ENCODE data around the gene FABP1.

The FABP1 gene

DNA sequence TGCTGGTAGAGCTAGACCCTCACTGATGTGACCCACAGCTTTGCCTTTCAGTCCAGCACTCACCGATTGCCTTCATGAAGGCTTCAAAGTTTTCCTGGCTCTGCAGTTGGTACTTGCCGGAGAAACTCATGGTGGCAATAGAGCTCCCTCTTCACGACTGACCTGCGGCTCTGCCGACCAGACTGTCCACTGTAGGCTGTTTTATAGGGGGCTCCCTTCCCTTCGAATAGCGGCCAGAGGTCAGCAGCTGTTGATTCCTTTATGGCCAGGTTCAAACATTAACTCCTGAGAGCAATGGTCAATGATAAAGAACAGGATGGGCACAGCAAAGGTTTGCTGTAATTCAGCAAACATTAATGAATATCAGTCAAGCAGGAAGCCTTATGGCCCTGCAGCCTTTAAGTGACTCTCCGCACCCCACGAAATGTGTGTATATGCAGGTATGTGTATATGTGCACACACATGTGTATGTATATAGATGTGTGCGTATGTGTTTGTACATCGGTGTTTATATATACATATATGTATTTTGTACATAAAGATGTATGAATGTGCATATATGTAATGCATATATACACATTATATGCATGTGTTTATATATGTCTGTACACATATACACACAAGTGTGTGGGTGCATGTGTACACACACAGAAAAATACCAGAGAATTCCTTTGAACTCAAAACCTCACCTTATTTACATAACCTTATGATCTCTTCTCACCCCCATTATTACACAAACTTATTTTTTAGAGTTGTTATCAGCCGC, at the start of gene FABP1:
Gene FABP1 (minus strand): TSS at position 175 of the 766 bp plus-strand sequence. CDS start 45 bp downstream, at position 130.
- no peak for DNase-seq

DNA sequence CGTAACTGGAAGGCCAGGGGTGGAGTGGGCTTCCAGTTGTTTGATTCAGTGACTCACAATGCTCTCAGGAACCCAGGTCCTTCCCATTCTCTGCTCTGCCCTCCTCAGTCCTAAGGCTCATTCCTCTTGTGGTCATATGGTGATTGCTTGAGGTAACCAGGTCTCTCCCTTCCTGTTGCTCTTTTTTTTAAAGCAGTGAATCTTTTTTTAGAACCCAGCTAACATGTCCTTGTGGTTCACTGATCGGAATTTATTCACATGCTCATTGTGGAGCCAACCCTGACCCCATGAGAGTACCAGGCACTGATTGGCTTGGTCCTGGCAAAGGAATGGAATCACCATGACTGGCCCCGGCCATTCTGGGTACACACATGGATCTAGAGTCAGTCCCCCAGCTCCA, 49.7 kb upstream of the FABP1 start:
- DNase-seq: no peak

DNA sequence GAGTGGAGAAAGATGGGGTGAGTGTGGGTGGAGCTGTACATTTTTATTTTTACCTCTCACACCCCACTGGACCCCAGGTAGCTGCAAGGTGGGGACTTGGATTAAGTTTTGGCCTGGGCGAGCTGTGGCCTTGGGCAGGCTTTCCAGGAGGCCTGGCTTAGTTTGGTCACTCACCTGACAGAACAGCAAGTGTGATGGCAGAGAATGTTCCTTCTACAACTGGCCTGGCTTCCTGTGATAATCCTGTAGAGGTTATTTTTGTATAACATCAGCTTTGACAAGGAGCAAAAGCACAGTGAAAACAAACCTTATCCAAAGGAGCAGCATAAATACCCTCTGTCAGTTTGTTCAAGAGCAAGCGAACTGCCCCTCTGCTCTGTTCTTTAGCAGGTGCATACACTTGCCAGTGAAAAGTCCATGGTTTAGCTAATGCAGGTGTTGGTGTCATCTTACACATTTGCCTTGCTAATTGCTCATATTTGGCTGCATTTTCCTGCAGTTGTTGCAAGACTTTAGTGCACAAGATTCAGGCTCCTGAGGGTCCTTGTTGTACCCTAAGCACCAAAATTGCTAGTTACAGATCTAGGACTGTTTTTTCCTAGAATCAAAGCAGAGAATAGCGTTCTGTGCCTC, 48.6 kb upstream of the FABP1 start:
- no peak for DNase-seq

DNA sequence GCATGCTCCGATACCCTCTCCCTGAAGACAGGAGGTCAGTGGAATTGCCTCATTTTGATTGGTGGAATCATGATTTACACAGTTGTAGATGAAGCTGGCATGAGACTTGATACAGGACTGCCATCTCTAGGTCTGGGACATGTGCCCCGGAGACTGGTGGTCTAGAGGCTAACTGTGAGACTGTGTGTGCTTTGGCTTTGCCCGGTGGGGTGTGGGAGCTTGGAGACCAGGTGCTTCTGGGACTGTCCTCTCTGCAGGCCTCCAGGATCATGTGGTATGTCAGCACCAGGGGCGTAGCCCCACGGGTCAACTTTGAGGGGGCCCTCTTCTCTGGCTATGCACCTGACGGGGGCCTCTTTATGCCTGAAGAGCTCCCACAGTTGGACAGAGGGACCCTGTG, 45.0 kb upstream of the FABP1 start:
- no peak for DNase-seq

DNA sequence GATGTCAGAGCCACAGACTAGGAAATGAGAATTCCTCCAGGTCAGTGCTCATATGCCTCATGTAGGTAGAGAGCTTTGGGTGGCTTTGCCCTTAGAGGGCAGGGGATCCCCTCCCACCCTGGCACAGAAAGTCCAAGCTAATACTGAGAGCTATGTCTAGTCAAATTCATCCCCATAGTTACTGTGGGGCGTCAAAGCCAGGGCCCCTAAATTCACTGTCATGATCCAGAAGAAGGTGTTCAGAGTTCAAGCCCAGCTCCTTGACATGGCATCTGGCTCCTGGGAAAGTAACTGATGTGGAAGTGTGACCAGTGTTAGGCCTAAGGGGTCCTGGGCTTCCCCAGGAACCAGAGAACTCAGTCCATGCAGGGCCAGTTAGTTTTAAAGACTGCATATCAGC, 44.1 kb upstream of the FABP1 start:
- no peak for DNase-seq

DNA sequence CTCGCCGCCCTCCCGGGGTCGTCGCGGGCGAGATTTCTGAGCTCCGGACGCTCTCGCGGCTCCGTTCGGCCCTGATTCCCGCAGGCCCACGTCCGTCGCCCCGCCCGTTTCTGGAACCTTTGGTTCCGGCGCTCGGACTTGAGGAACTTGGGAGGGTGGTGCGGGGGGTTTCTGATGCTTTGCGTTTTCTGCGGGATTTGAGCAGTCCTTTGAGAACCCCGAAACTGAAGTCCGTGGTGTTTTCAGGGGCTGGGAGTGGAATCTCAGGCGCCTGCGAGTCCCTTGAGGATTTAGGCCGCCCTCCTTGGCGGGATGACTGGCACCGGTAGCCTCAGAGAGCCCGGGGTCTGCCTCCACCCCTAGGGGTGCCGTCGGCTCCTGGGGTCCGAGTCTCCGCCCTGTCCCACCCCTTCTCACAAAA, 42.6 kb upstream of the FABP1 start:
- DNase-seq: peak in 2 of 6 experiments; percentile 21 to 41

DNA sequence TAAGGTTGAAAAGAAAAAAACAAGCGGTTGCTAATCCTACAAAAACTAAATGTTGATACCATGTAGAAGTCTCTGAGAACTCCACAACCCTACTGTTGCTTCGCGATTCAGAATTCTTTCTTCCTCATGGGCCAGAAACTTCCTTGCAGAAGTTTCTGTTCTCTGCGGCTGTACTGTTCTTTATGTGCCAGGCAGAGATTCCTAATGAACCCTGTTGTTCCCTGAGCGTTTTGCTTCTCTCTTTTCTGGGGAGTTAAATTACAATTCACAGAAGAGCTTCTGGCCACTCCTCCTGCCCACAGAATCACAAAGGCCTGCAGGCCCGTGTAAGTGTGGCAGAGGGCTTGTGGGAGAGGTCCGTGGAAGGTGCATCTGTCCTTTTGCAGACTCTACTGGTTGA, 40.5 kb upstream of the FABP1 start:
- no peak for DNase-seq

DNA sequence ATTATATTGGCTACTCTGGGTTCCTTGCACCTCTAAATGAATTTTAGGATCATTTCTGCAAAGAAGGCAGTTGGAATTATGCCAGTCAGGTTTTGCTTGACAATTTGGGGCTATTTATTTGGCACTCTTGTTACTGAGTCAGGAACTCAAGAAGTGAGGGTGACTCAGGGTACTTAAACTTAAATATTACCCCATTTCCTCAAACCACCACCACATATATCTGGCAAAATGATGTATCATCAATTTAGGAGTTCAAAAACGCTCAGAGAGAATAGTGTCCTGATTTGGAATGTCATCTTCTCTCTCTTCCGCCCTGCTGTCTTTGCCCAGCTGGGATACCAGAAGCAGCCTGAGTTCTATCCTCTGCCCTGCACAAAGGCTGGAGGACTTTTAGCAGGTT, 39.9 kb upstream of the FABP1 start:
- DNase-seq: no peak

DNA sequence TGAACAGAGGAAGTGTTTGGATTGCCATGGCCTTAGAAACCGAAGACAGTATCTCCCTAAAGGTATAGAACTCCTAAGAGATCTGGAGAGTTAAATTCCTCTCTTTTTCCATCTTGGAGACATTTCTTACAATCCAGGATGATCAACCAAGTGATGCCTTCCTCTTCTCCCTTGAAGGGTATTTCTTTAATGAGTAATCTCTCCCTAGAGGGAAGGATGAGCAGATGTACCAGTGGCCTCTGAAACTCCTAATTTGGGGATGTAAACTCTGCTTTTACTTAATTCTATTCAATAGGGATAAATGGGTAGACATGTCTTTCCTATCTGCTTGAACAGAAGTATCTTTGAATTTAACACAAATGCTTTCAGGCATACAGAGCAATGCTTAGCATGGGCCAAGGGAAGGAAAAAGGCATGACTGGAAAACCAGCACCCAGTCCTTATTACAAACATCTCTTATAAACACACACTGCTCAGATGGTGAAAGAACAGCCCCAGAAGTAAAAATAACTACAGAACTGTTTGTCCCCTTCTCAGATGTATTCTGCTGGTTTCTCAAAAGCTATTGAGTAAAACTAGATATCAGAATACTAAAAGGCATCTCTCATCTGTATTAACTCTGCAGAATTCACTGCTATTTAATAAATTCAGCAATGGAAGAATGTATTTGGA, 37.6 kb upstream of the FABP1 start:
- DNase-seq: no peak

DNA sequence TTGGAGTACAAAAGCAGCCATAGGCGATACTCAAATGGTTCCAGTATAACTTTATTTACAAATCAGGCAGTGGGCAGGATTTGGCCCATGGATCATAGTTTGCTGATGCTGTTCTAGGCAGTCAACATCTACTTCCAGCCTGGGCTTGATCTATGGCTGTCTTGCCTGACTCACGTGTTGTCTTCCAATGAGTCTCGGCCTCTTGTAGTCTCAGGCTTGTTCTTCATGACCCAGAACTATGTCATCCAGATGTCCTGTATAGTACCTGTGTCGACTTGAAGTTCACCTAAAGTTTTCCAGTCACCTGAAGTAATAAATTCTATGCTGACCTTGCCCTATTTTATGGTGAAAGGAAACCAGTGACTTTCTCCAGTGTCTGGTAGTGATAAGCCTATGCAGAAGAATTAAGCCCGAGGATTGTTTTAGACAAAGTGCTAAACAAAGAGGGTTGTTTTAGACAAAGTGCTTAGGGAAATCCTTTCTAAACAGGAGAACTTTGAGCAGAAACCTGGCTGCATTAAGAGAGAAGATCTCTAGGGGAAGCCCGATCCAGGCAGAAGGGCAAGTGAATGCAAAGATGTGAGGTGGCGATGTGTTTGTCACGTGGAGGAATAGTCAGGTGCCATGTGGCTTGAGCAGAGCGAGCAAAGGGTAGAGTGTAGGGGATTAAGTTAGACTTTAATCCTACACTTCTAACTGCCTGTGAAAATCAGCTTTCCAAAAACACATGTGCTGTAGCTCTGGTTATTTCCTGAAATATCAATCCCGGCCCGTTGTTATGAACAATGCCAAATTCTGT, 33.8 kb upstream of the FABP1 start:
- DNase-seq: no peak

DNA sequence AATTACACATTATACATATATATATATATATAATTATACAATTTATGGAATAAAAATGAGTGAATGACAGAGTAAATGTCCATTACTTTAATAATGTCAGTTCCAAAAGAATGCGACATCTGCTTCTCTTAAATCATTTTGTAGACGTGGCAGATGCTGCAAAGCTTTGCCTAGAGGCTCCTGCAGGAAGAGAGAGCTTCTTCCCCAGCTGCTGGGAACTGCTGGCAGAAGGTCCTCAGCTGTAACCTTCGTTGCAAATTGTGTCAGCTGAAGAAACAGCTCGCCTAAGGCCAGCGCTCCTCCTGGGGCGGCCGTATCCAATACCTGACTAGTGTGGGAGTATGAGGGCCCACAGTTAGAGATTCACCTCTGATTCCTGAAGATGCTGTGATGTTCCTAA, 32.7 kb upstream of the FABP1 start:
- DNase-seq: no peak

DNA sequence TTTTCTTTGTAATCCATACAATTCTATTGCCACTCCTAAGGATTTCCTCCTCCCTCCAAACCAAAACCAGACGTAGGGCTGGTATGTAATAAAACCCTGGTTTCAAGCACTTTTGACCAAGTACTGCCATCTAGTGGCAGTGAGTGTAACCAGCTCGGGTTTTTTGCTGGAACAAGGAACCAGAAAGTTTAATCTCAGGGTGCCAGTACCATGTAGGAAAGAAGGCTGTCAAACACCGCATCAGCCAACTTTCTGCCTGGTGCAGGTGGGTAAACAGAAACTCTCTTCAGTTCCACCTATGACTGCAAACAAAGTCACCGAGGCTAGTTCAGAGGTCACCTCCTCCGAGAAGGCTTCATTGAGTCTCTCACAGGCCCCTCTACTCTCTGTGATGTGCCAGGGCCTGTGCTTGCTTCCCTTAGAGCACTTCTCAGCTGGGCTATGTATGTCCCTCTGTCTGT, 32.1 kb upstream of the FABP1 start:
- DNase-seq: peak in 5 of 6 experiments; percentile 11 to 64 (median 43)

DNA sequence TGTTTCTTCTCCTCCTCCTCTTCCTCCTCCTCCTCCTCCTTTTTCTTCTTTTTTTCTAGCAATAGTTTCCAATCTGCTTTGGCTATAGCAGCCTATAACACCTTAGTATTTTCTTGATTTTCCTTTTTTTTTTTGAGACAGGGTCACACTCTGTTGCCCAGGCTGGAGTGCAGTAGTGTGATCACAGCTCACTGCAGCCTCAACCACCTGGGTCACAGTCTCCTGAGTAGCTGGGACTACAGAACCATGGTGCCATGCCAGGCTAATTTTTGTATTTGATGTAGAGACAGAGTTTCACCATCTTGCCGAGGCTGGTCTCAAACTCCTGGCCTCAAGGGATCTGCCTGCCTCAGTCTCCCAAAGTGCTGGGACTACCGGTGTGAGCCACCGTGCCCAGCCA, 31.6 kb upstream of the FABP1 start:
- DNase-seq: no peak

DNA sequence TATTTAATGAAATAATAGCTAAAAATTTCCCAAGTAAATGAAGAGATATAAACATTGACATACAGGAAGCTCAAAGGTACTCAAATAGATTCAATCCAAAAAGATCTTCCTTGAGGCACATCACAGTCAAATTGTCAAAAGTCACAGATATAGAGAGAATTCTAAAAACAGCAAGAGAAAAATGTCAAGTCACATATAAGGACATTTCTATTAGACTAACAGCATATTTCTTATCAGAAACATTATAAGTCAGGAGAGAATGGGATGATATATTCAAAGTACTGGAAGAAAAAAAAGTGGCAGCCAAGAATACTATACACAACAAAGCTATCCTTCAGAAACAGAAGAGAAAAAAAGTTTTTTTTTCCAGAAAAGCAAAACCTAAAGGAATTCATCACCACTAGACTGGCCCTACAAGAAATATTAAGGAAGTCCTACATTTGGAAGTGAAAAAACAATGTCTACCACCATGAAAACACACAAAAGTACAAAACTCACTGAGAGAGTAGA, 21.1 kb upstream of the FABP1 start:
- no peak for DNase-seq

DNA sequence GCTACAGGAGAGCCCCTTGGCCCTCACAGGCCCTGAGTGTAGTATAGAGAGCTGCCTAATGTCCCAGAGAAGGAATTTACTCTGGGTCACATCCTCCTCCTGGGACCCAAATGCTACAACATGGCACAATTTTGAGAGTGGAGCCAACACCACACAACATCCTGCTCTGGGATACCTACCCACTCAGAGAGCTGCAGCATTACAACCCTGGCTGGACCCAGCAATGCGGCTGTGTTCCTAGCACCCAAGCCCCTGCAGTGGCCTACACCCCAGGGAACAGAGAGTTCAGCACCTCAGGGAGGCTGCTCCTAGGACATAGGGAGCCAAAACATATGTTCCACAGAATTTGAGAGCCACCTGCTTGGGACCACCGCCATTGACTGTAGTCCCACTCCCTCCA, 19.3 kb upstream of the FABP1 start:
- no peak for DNase-seq

DNA sequence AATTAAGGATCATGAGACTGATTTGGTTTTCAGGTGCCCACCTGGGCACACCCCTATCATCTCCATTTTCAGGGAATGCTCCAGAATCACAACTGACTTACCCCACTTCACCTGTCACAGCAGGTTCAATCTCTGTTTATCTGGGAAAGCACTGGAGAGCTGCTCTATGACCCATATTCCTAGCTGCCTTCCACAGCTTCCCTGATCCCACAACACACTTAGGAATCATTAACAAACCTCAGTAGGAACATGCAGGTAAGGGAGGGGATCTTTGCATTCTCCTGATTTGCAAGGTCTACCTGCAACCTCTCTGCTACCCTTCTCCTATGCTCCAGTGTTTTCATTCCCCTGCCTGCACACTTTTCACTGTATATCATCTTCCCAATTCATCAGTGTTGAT, 18.7 kb upstream of the FABP1 start:
- no peak for DNase-seq

DNA sequence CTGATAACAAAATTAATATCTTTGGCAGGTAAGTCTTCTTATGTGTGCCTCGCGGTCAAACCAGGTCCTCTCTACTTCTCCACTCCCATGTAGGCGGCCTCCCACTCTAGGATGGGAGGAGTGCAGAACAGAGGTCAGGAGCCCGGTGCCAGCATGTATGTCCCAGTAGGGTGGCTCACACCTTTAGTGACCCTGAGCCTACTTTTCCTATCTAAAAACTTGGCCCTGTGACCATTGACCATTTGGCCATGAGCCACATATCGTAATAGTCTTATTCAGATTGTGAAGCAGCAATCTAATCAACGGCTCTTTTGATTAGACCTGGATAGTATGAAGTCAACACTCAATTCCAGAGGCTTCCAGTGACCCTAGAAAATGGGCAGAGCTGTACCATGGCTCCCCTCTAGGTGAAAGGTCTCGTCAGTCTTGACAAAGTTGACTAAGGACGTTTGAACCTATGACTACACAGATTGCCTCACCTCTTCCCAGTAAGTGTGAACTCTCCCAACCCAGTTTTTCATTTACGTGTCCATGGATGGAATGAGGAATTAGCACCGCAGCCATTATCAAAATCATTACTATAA, 17.1 kb upstream of the FABP1 start:
- no peak for DNase-seq

DNA sequence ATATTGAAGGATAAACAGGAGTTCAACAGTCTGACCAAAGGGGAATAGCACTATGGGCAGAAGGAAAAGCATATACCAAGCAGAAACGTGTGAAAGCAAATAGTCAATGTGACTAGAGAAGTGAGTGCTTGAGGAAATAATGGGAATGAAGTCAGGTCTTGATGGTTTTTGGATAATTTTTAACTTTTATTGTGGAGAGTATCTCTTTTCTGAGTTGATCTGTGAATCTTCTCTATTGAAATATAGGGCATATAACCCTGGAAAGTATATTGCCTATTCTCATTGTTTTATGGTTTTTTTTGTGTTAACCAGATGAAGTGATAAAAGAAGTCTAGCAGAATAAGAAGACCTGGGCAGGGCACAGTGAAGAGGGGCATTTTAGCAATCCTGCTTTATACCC, 16.4 kb upstream of the FABP1 start:
- no peak for DNase-seq

DNA sequence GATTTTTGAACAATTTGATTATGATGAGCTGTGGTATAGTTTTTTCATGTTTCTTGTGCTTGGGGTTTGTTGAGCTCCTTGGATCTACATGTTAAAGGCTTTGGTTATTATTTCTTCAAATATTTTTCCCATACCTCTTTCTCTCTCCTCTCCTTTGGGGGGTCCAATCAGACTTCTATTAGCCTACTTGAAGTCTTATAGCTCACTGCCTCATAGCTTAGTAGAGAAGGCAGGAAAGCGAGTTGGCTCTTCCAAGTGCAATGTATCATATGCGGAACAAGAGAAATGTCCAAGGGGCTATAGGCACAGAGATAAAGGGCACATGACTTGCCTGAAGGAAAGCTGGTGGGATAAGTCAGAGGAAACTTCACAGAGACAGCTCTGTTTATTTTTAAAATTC, 14.1 kb upstream of the FABP1 start:
- DNase-seq: no peak

DNA sequence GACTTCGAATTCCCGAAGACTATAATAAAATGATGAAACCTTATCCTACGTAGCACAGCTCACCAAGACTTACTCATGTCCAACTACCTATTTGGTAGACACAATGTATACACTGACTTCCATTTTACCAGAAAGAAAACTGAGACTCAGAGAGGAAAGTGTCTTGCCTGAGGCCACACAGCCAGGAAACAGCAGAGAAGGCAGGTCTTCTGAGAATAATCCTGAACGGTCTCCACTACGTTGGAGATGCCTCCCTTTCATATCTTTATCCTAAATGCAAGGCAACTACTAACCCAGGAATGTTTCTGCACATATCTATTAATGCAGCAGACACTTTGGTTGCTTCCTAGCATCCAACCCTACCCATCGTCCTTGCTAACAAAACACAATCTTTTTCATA, 11.9 kb upstream of the FABP1 start:
- no peak for DNase-seq

DNA sequence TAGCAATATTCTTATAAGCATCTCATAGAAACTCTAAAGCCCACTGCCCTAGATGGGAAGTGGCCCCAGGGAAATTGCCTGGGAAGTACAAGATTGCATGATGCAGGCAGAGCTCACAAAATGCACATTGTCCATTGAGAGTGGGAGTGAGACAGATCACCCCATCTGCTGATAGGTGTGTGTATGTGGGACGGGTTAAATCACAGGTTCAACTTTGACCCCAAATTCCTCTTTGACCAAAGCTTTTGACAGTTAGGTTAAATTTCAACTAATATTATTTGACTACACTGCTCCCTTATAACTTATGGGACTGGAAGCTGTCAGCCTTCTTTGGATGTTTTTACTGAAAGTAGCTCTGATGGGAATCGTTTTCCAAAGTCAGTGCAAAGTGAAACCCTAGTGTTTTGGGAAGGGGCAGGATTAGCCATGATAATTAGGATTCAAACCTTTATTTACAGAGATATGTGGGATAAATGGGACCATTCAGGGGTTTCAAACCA, 11.4 kb upstream of the FABP1 start:
- no peak for DNase-seq

DNA sequence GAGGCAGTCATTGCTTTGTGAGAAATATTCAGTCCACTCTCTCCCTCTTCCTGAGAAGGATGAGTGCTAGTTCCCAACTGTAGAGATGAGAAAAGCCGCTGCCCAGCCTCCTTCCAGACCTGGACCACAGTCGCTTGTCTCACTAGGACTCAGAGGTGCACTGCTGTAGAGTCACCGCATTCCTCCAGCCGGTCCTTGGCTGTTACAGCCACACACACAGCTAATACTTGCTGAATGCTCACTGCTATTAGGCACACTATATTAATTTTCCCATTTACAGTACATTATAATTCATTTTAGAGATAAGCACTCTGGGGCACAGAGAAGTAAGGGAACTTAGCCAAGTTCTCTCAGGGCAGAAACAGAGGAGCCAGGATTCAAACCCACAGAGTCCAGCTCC, 10.0 kb upstream of the FABP1 start:
- DNase-seq: no peak
